Measurements from ENCODE around the gene RBBP8NL.

RBBP8NL gene

DNA sequence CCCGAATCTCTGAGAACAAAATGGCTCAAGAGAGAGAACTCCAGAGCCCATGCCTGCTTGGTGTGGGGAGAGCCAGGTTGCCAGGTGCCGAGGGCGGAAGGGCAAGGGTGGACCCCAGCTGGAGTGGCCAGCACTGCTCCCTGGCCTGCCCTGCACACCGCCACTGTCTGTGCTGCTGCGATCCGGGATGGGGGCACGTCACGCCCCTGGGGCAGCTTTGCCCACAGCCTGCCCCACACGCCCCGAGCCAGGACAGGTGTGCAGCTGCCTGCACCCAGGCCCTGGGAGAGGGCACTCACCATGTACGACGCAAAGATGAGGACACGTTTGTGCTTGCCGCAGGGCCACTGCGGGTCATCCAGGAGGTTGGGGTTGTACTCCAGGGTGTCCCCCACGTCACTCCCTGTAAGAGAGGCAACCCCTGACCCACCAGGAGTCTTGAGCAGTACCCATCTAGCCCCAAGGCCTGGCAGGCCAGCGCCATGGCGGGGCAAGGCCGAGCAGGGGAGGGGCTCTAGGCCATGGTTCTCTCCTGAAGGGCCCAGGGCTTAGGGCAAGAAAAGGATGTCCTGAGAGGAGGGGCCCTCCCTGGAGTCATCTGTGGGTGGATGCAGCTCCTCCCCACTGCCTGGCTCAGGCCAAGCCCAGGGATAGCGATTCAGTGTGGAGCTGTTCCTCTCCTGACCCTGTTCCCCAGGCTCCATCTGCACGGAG, 34.6 kb downstream of the RBBP8NL start:
- DNase-seq (ENCODE audit: low read depth), result no peak

DNA sequence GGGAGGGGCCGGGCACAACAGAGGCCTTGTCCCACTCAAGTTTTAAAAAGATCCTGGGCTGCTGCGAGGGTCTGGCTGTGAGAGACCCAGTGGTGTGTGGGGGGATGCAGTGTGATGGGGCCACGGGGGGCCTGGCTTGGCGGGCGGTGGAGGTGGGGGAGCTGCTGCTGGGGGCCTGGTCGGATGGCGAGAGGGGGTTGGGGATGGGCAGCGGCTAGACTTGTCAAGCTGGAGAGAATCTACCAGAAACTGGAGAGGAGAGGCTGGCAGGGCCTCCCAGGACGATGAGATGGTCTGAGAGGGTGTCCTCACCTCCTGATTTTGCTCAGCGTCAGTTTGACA, 35.3 kb downstream of the RBBP8NL start:
- no peak for DNase-seq (ENCODE audit: low read depth)

DNA sequence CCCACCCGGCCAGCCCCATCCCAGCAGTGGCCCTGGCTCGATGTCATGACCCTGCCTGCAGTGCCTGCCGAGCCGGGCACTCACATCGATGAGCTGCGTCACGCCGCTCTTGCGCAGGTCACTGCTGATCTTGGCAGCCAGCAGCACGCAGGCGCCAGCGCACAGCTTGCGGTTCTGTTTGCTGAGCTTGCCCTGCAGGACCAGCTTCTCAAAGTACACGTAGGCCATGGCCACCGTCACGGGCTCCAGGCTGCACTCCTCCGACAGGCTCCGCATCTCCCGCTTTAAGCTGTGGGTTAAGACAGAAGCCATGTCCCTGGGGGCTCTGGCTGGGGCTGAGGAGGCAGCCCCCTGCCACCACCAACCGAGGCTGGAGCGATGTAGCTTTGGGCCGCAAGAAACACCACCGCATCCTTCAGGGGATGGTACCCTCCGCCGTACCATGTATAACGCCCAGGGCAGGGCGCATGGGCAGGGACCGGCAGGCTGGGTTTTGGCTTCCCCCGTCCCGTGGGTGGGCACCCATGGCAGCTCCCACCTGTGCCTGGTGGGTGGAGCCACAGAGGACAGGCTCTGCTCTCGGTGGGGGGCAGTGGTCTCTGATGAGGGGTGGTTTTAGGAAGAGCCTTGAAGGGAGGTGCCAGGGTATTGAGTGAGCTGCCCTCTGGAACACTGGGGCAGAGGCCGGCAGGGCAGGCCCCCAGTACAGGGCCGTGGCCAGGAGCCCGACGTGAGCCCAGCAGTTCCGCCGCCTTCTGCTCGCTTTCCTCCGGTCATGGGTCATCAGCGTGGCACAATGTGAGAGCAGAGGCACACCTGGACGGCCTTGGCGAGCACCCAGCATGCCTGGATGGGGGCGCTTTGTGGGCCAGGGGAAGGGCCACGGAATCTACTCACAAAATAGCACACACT, 35.9 kb downstream of the RBBP8NL start:
- DNase-seq (ENCODE audit: low read depth), result no peak

DNA sequence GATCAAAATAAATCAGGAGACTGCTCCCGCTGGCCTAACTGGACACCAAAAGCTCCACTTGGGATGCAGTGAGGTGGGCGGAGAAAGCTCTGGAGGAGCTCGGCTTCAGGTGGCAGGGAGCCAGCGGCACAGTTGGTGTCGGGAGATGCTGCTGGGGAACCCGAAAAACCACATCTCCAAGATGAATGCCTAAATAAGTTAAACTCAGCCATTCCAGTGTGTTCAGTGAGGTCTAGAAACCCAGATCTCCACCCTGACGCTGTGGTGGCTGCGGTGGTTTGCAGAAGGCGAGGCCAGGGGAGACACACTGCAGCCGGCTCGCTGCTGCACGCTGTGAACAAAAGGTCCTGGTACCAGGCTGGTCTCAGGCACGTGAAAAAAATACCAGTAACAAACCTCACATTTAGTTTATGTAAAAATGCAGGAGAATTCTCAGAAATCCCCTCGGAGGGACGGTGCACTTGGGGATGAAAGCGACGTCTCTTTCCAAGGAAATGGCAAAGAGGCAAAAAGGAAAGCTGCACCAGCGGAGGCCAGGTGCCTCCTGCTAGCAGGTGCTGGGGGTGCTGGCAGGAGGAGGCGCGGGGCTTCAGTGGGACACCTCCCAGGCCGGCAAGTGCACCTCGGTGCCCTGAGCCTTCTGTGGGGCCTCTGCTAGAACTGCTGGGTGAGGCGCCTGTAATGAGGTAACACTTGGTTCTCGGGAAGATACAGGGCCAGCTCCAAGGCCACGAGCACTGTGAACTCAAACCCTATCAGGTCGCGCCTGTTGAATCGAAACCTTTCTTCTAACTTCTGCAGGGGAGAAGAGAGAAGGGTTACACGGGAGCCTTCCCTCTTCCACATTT, 36.8 kb downstream of the RBBP8NL start:
- no peak for DNase-seq (ENCODE audit: low read depth)

DNA sequence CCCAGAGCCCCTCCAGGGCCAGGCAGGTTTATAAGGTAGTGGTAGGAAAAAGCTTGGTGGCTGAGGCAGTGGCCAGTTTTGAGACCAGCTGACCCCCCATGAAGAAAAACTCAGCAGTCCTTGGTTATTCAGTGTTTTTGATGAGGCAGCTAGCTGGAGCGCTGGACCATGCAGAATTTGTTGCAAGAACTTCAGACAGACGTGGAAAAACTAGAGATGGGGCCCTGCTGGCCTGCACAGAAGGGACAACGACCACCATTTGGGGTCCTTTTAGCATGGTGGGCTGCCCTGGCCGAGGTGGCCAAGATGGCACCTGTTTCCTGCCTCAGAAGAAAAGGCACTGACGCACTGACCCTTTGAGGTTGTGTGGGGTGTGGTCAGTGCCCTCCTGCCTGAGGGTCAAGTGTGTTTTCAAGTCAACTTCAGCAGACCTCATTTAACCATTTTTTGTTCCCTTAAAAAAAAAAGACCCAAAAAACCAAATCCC, 37.7 kb downstream of the RBBP8NL start:
- DNase-seq (ENCODE audit: low read depth), result no peak

DNA sequence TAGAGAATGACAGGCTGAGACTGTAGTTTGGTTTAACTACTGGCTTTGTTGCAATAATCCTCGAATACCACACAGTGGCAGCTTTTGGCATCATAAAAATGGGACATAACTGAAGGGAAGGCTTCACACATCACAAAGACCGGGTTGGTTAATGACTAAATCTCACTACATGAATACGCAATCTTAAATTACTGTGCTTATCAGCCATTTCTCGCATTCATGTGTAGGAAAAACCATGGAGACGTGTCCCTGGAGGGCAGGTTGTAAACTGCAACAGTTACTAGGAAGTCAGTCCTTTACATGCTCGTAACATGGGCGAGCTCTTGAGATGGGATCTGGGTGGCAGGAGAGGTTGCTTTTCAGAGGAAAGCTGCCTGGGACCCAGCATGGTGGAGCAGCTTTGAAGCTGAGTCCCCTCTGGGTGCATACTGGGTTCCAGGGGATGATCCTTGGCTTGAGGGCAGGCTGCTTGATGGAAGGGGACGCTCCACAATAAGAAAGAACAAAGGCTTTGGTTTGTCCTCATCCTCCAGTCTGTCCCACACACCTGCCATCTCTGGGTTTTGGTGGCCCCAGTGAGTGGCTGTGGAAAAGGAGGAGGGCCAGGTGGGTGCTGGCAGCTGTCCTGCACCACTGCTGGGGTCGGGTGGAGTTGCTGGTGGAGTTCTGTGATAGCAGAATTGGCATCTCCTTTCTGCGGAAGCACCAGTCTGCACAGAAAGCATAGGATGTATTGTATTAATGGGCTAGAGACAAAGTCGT, 38.3 kb downstream of the RBBP8NL start:
- DNase-seq (ENCODE audit: low read depth), result no peak

DNA sequence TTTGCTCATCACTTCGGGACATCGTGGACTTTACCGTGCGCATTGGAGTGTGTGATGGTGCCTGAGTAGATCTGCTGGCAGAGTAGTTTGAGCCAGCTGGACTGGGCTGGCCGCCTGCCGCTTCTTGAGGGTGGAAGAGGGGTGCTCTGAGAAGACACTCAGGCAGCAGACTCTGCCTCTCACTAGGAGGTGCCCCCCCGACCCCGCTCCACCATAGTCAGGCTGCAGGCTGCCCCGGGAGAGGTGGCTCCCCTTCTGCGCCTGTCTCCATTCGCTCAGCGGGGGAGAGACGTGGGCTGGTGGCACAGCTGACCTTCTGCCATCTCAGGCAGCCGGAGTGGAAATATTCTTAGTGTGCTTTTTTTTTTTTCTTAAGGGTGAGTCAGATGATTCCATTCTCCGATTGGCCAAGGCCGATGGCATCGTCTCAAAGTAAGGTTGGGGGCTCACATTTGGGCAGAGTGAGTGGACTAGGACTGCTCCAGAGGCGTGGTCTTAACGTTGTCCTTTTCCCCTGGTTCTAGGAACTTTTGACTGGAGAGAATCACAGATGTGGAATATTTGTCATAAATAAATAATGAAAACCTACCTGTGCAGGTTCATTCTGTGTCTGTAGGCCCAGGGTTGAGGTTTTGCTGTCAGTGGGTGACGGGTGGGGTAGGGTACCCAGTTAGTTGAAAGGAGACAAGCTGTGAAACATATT, 39.3 kb downstream of the RBBP8NL start:
- no peak for DNase-seq (ENCODE audit: low read depth)

DNA sequence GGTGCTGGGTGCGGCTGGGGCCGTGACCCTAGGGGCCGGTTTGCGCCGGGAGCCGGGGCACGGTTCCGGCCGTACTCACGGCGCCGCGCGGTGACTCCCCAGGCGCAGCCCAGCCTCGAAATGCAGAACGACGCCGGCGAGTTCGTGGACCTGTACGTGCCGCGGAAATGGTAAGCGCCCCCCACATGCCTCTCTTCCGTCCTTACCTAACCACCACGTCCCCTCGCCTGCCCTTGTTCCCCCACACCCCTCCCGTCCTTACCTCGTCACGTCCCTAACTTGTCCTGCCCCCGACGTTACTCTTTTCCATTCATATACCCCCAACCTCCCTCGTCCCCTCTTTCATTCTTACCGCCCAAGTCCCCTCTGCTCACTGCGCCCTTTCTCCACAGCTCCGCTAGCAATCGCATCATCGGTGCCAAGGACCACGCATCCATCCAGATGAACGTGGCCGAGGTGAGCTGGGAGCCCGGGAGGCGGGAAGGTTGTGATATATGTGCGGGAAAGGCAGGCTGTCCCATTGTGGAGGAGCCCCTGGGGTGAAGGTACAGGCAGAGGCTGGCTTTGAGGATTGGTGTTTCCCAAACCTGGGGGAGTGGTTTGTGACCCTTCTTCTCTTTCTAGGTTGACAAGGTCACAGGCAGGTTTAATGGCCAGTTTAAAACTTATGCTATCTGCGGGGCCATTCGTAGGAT, 40.0 kb downstream of the RBBP8NL start:
- no peak for DNase-seq (ENCODE audit: low read depth)

DNA sequence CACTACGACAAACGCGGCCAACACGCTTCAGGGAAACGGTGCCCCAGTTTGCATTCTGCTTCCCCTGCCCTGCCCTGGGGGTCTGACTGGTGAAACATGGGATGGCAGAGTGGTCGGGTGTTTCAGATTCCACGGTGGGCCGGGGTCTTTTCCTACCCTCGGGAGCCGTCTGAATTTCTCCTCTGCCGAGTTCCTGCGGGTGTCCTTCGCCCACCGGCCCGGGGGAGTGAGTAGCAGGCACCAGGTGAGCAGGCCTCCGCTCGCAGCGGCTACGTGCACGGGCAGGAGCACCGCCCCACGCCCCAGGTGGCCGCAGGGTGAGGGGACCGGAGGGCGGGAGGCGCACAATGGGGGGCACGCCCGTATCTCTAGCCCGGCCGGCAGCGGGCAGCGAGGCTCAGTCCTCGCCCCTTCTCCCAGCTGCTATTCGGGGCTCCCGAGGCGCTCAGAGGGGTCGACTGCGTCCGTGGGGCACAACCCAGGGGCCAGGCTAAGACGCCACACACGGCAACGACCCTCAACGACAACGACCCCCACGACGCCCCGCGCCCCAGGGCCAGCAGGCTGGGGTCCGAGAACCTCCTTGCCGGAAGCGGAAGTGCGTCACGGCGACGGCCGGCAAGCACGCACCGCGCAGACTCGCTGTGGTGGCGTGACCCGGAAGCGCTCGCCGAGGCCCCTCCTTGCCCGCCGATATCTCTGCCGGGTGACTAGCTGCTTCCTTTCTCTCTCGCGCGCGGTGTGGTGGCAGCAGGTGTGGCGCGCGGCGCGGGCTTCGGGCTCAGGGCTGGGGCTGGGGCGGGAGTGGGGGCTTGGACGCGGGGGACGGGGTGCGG, 40.7 kb downstream of the RBBP8NL start, which contains the start of gene RPS21:
RPS21 (plus strand) TSS at position 721 of the 836 bp plus-strand sequence. CDS start 236 bp downstream, outside the sequence.
- peak; percentile 88 for DNase-seq (ENCODE audit: low read depth)

DNA sequence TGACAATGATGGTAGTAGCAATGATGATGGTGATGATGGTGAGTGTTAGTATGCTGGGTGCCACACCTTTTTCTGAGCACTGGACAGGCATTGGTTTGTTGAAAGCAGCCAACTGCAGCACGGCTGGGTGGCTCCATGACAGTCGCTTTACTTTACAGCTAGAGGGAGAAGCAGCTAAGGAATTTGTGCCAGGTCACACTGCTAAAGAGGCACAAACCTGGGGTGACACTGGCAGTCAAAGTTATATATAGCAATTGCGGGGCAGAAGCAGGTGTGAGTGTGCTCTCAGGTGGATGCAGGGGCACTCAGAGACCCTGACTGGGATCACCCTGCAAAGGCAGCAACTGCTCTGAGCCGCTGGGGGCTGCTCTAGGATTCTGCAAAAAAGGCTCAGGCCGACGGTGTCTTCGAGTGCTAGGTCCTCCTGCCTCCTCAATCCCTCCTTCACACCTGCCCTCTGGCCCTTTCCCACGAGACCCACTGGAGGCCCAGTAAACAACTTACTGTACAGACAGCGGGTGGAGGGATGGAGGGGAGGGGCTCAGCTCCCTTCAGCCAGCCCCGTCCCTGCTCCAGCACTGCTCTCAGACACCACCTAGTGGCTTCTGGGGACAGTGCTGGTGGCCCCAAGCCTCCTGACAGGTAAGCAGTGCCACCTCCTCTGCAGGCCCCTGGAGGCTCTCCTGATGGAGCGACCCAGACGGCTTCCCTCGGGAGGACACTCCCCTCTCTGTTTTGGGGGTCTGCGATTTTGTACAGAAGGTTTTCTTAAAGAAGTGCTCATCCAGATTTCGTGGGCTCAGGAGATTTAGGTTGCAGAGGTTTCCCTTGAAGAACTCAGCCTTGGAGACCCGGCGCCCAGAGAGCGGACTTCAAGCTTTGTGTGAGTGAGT, 44.8 kb downstream of the RBBP8NL start:
- peak; percentile 56 for DNase-seq (ENCODE audit: low read depth)

DNA sequence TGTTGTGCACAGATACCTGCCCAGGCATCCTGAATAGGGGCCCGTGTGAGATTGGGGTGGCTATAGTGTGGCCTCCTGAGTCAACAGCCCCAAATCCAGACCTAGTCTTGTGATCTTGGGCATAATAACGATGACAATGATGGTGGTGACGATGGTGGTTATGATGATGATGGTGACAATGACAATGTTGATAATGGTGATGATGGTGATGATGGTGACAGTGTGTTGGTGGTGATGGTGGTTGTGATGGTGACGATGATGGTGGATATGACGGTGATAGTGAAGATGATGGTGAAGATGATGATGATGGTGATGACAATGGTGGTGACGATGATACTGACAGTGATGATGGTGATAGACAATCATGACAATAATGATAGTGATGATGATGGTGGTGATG, 45.5 kb downstream of the RBBP8NL start:
- no peak for DNase-seq (ENCODE audit: low read depth)

DNA sequence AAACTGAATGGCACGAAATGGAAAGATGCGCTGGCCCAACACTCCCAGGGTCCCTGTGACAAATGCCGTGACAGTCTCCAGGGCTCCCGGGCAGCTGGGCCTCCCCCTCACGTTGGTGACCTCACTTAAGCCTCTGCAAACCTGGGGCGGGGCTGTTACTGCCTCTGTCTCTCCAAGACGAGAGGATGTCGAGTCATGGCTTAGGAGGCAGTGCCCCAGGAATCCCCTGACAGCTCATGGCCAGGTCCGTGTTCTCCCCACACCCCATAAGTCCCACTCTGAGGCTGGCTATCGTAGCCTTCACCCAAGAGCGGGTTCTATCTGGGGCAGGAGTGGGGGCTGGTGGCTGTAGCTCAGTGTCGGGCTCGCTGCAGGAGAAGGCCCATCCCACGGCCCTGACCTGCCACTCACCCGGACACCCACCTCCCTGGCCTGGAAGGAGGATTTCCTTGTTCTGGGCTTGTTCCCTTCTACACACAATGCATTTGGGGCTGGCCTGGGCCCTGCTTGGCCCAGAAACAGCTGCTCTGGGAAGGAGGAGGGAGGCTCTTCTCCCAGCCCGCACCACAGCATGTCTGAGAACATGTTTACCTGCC, 46.0 kb downstream of the RBBP8NL start:
- DNase-seq (ENCODE audit: low read depth), result no peak

DNA sequence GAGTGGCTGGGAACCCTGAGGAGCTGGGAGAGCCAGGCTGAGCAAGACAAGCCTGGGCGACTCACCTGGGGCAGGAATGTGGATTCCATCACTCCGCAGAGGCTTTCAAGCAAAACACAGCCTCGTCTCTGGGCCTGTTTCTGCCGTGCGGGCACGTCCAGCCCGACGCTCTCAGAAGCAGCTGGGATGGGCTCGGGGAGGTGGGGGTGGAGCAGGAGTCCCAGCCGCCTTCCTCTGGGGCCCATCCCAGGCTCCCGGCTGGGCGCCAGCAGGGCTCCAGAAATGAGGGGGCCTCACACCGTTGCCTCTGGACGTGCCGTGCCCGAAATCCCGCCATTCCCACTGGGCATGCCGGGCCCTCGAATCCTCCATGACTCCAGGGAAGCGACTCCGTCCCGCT, 49.1 kb downstream of the RBBP8NL start:
- DNase-seq (ENCODE audit: low read depth), result no peak

DNA sequence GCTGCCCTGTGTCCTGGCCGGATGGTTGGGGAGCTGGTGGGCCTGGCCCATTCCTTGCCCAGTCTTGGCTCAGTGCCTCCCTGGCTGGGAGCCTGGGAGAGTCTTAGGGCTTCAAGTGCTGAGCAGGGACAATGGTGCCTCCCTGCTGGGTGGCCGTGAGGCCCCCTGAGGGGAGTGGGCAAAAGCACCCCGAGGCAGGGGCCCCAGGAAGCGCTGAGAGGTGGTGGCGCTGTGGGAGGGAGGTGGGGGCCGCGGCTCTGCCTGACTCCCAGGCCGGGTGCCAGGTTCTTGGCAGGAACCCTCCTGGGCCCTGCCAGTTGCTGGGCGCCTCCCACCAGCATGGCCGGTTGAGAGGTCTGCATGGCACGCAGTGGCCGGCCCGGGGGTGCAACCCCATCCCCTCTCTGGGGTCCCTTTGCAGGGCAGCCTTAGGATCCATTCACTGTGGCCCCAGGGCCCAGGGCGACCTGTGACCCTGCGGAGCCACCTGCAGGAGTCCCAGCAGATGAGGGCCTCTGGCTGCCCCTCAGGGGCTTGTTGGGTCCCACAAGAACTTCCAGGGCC, 49.6 kb downstream of the RBBP8NL start:
- no peak for DNase-seq (ENCODE audit: low read depth)

DNA sequence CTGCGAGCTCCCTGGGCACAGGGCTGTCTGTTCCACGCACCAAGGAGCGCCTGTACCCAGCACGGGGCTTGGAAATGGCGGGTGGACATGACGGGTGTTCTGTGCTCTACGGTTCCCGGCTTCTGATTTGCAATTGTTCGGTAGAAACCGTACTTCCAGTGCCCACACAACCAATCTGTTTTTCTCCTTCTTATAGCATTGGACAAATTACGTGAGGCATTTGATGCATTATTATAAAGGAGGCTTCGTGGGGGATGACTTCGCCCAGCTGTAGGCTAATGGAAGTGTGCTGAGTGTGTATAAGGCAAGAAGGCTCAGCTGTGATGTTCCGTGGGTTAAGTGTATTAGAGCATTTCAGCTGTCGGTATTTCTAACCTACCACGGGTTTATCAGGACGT, 50.3 kb downstream of the RBBP8NL start:
- DNase-seq (ENCODE audit: low read depth), result no peak

DNA sequence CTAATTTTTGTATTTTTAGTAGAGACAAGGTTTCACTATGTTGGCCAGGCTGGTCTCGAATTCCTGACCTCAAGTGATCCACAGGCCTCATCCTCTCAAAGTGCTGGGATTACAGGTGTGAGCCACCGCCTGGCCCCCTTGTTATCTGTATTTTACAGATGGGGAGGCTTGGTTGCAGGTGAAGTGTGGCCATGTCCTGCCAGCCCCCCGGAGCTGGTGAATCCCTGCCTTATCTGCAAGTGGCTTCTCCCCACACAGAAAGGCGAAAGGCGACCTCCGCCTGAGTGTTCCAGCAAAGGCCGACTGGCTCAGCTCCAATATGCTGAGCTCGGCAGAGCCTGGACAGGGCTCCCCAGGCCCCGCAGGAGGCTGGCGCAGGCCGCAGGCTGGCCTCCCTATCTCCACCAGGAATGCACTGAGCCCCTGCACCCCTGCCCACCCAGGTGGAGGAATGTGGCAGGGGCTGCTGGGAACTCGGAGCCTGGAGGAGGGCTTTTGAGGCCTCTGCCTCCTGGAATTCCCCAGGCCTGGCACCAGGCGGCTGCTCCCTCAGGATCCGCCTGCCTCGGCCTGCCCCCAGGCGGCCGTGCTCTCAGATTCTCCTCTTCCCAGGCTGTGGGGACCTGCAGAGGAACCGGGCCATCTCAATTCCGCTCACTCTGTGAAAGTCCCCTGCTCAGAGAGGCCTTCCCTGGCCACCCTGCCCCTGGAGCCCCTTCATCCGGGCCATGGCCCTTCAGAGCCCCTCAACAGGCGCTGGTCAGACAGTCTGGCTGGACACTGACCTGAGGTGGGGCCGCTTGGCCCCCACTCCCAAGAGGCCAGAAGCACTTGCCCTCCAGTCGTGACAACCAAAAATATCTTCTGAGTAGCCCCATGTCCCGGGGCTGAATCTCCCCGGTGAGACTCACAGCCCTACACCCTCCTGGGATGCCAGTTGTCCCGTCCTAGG, 51.0 kb downstream of the RBBP8NL start:
- peak; percentile 58 for DNase-seq (ENCODE audit: low read depth)

Measured in fibroblast of gingiva (primary cell).